Small intestine (tissue), 16 donors: ENCODE measurements around the gene TBC1D14. TPM values are rescaled to one million over a fixed set of nuclear protein-coding genes. Genes with fewer than 3 reads are reported as not detected.

Experiments
- DNase-seq, 2 donors: peaks; one replicate each; pipeline versions ENCODE4 v3.0.0 to v3.0.0-alpha.2; 2013
- FAIRE-seq: peaks from 2 replicates; lab custom pipeline; 2012; peaks lifted over from hg19 to GRCh38; lab: Jason Lieb, UNC
- H3K27ac ChIP-seq, 3 donors: one replicate each; pipeline ENCODE4 v1.5.1; 2013; ENCODE audit warnings: low read length in 2 of 3, mild to moderate bottlenecking in 2 of 3, control low read depth in 1 of 3, inconsistent platforms in 1 of 3, low read depth in 1 of 3, moderate library complexity in 1 of 3
- H3K27me3 ChIP-seq, 3 donors: one replicate each; pipeline ENCODE4 v1.6.1; 2013; ENCODE audit warnings: low read length in 3 of 3, inconsistent platforms in 1 of 3; ENCODE audit not compliant: control insufficient read depth in 3 of 3, insufficient read depth in 3 of 3
- H3K36me3 ChIP-seq, 3 donors: one replicate each; pipeline ENCODE4 v1.6.1; 2013; ENCODE audit warnings: low read length in 3 of 3, inconsistent platforms in 1 of 3, low read depth in 1 of 3, mild to moderate bottlenecking in 1 of 3, moderate library complexity in 1 of 3; ENCODE audit not compliant: control insufficient read depth in 3 of 3, insufficient read depth in 2 of 3
- H3K4me1 ChIP-seq, 3 donors: one replicate each; pipeline ENCODE4 v1.6.1; 2013; ENCODE audit warnings: low read length in 2 of 3, inconsistent platforms in 1 of 3, low read depth in 1 of 3, mild to moderate bottlenecking in 1 of 3, moderate library complexity in 1 of 3; ENCODE audit not compliant: control insufficient read depth in 3 of 3, insufficient read depth in 2 of 3
- H3K4me3 ChIP-seq, 3 donors: one replicate each; pipeline ENCODE4 v1.5.1; 2013; ENCODE audit warnings: low read length in 3 of 3, control low read depth in 1 of 3, inconsistent platforms in 1 of 3, low read depth in 1 of 3, mild to moderate bottlenecking in 1 of 3, moderate library complexity in 1 of 3
- H3K9me3 ChIP-seq, 2 donors: one replicate each; pipeline ENCODE4 v1.6.1; 2013; ENCODE audit warnings: low read depth in 1 of 2, low read length in 1 of 2; ENCODE audit not compliant: control insufficient read depth in 2 of 2, insufficient read depth in 1 of 2
- WGBS, 3 donors: extraction: QIAGEN DNeasy Blood & Tissue Kit; methylation state at CpG; one replicate each; pipeline ENCODE4 v1.1.7; 2013; 5-methylcytosine and 5-hydroxymethylcytosine counted together
- long read RNA-seq, 10 donors: transcript quantifications; one replicate each; lab custom pipeline, GENCODE V29; 2026
- polyA plus RNA-seq, 4 donors: library from polyadenylated mRNA; stranded (reverse) in 3 of 4; unstranded in 1 of 4; fragments of 200-250 nt in 3 of 4; fragments of 120-200 nt in 1 of 4; gene quantifications; one replicate each; pipeline versions ENCODE4 v1.2.1 to v1.2.3, GENCODE V29; 2013
- donor health status: healthy with polysubstance abuse.
- donor health status: control.
- donor health status: control.
- donor health status: Bipolar disorder and iron deficiency.
- donor health status: healthy.

TBC1D14 gene
- polyA plus RNA-seq: 10 to 100 TPM; 16.8 to 57.8 (median 25.2) TPM
- long read RNA-seq, donor 1, full-length matches to known transcripts: 5 of 22 reads
- long read RNA-seq, donor 1, partial matches to known transcripts: 17 of 22 reads
- long read RNA-seq, donor 1, other reads (novel, unspliced or antisense): 0 of 22 reads
- long read RNA-seq, donor 2: 0 reads
- long read RNA-seq, donor 3, partial matches to known transcripts: 0 of 1 reads
- long read RNA-seq, donor 3, other reads (novel, unspliced or antisense): 0 of 1 reads
- long read RNA-seq, donor 4: 0 reads
- long read RNA-seq, donor 5: 0 reads
- long read RNA-seq, donor 6, full-length matches to known transcripts: 3 of 3 reads
- long read RNA-seq, donor 6, partial matches to known transcripts: 0 of 3 reads
- long read RNA-seq, donor 6, other reads (novel, unspliced or antisense): 0 of 3 reads
- long read RNA-seq, donor 7: 0 reads
- long read RNA-seq, donor 8, full-length matches to known transcripts: 3 of 3 reads
- long read RNA-seq, donor 8, partial matches to known transcripts: 0 of 3 reads
- long read RNA-seq, donor 8, other reads (novel, unspliced or antisense): 0 of 3 reads
- long read RNA-seq, donor 9: 0 reads
- long read RNA-seq, donor 10, full-length matches to known transcripts: 4 of 4 reads
- long read RNA-seq, donor 10, partial matches to known transcripts: 0 of 4 reads
- long read RNA-seq, donor 10, other reads (novel, unspliced or antisense): 0 of 4 reads

GRCh38 chr4:6909113-6909969, at the start of gene TBC1D14:
Gene TBC1D14 (plus strand): TSS chr4:6909826. CDS start chr4:6923390, 13,564 bp downstream.
- peak; percentile 89 to 96 for DNase-seq
- H3K4me1 ChIP-seq: peaks cover 6 to 29% (median 9%) of the 10 kb centered on the region in 3 donors
- H3K9me3 ChIP-seq: no peaks in the 10 kb centered on the region
- no peak for FAIRE-seq
- peak within 1 kb of the TSS; percentile 95 to 97 (median 97) for H3K27ac ChIP-seq
- peaks cover 0 to 17% (median 0%) of the 10 kb centered on the region in 3 donors for H3K36me3 ChIP-seq
- peaks cover 0 to 3% (median 0%) of the 10 kb centered on the region in 3 donors for H3K27me3 ChIP-seq
- H3K4me3 ChIP-seq: peak within 1 kb of the TSS; percentile 85 to 92 (median 86)
- 0 to 1% (median 0%) methylated on average over 65 to 108 of the region's 108 CpGs for WGBS, 3 donors

DNA sequence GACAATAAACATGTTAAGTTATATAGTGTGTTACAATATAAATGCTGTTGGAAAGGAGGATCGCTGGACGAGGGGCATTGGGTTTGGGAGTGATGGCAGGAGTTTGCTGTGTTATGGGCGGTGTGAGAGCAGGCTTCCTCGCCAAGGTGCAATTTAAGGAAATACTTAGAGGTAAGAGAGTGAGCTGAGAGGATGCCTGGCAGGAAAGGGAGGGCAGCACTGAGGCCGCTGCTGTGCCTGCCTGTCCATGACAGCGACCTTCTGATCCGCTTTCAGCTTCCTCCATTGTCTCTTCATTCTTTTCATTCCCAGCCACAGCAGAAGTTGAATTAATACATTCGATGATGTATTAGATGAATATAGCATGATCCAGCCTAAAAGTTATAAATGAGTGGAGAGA, 41.2 kb upstream of the TBC1D14 start:
- H3K4me3 ChIP-seq: no peak overlapping the region
- H3K4me1 ChIP-seq: no peaks in the 10 kb centered on the region
- no peaks in the 10 kb centered on the region for H3K9me3 ChIP-seq
- peaks cover 12 to 49% (median 22%) of the 10 kb centered on the region in 3 donors for H3K36me3 ChIP-seq
- no peak overlapping the region for H3K27ac ChIP-seq
- WGBS, 3 donors: 94 to 97% (median 97%) methylated on average over 8 of the region's 8 CpGs
- no peaks in the 10 kb centered on the region for H3K27me3 ChIP-seq
- FAIRE-seq (no peak), DNase-seq (no peak)

DNA sequence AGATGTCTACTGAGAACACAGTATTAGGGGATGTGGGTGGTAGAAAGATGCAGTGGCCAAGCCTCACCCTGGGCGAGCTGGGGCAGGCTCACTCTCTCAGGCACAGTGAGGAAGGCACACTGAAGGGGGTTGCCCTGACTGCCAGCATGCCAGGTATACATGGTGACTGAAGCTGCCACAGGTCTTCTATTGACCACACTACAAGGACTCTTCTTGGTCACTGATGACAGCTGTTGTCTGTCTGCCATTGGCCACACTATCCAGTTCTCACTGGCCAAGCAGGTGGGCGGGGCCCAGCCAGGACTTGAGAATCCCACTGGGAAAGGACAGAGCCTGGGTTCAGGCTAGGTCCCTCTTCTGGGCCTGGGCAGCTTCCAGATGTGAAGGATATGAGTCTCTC, 39.7 kb upstream of the TBC1D14 start:
- H3K9me3 ChIP-seq: no peaks in the 10 kb centered on the region
- H3K4me1 ChIP-seq: no peaks in the 10 kb centered on the region
- H3K4me3 ChIP-seq: no peak overlapping the region
- no peaks in the 10 kb centered on the region for H3K27me3 ChIP-seq
- FAIRE-seq (no peak), DNase-seq (no peak)
- 90 to 100% (median 97%) methylated on average over 2 of the region's 2 CpGs for WGBS, 3 donors
- peaks cover 17 to 59% (median 18%) of the 10 kb centered on the region in 3 donors for H3K36me3 ChIP-seq
- H3K27ac ChIP-seq: no peak overlapping the region

DNA sequence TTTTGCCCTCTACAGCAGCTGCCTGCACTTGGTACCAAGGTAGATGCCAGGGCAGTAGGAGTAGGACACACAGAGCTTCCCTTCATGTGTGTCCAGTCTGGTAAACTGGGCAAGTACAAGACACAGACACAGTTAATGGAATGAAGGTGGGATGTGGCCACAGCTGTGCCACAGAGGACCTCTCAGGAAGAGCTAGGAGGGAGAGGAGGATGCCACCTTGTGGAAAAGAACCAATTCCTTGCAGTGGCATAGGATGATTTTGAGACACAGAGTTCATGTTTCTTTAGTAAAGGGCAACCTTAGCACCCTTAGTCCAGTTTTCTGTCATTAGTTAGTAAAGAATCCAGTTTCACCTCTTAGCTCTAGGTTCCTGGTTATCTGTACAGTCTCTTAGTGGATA, 36.3 kb upstream of the TBC1D14 start:
- Histone ChIP-seq H3K27ac (no peak overlapping the region), H3K27me3 (no peaks in the 10 kb centered on the region), H3K4me3 (no peak overlapping the region), H3K36me3 (peaks cover 20 to 69% (median 23%) of the 10 kb centered on the region in 3 donors), H3K4me1 (no peaks in the 10 kb centered on the region), H3K9me3 (no peaks in the 10 kb centered on the region)
- peak; percentile 18 to 24 for DNase-seq
- FAIRE-seq: no peak

GRCh38 chr4:6873792-6874461, 35.7 kb upstream of the TBC1D14 start:
- FAIRE-seq (no peak), DNase-seq (peak; percentile 73 to 79)
- H3K9me3 ChIP-seq: no peaks in the 10 kb centered on the region
- H3K4me3 ChIP-seq: no peak overlapping the region
- H3K27me3 ChIP-seq: no peaks in the 10 kb centered on the region
- no peak overlapping the region for H3K27ac ChIP-seq
- no peaks in the 10 kb centered on the region for H3K4me1 ChIP-seq
- WGBS, 3 donors: 32 to 46% (median 43%) methylated on average over 3 of the region's 3 CpGs
- H3K36me3 ChIP-seq: peaks cover 24 to 69% (median 25%) of the 10 kb centered on the region in 3 donors

- Histone ChIP-seq H3K27ac (no peak overlapping the region), H3K4me3 (no peak overlapping the region), H3K36me3 (peaks cover 25 to 70% (median 26%) of the 10 kb centered on the region in 3 donors), H3K4me1 (no peaks in the 10 kb centered on the region), H3K27me3 (no peaks in the 10 kb centered on the region), H3K9me3 (no peaks in the 10 kb centered on the region)
- DNase-seq: no peak
- FAIRE-seq: no peak
- WGBS, 3 donors: 77 to 92% (median 83%) methylated on average over 4 of the region's 4 CpGs
Measured at GRCh38 chr4:6874981-6875380, 34.6 kb upstream of the TBC1D14 start.

GRCh38 chr4:6875431-6875831, 34.2 kb upstream of the TBC1D14 start:
- WGBS, 3 donors: 70 to 73% (median 73%) methylated on average over 4 of the region's 4 CpGs
- Histone ChIP-seq H3K4me3 (no peak overlapping the region), H3K27ac (no peak overlapping the region), H3K27me3 (no peaks in the 10 kb centered on the region), H3K36me3 (peaks cover 25 to 71% (median 26%) of the 10 kb centered on the region in 3 donors), H3K4me1 (no peaks in the 10 kb centered on the region), H3K9me3 (no peaks in the 10 kb centered on the region)
- FAIRE-seq: no peak
- DNase-seq: no peak
